ENCODE data around the gene SH3BP1. TPM values are rescaled to one million over a fixed set of nuclear protein-coding genes. Genes with fewer than 3 reads are reported as not detected.

SH3BP1 gene
- total and polyA plus RNA-seq, 2 of the 13 experiments (the other 11 are each of a cell fraction or from before 2014, with no cell fraction given) = 8.4 to 18.5 TPM

DNA sequence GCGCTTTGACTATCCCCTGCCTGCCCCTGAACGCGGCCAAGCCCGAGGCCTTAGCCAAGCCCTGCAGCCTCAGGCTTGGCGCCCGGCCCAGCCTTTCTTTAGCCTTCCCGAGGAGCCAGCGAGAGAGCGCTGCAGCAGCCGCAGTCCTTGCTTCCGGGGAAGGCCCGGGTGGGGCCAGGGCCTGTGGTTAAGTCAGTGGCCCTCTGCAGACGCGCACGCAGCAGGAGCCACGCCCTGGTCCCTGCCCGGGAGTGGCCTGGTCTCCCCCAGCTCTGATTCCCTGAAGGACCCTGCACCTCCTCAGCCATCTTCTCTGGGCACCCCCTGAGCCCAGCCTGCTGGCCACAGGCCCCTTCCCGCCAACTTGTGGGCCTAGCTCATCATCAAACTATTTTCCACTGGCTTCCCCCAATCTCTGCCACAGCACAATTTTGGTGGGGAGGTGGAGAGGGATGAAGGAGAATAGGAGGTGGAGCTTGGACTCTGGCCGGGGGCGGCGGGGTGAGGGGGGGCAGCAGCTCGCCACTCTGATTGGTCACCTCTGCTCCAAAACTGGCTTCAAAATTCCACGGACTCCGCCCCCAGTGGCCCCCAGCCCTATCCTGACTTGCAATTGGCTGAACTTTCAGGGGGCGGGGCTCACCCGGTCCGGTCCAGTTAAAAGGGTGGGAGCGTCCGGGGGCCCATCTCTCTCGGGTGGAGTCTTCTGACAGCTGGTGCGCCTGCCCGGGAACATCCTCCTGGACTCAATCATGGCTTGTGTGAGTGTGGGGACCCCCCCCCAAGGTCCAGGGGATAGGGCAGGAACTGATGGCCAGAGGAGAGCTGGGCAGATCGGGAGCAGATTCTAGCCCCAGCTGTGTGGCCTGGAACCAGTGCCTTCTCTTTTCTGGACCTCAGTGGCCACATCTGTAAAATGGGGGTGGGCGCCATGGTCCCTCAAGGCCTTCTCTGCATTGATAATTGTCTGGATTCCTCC, 35.8 kb downstream of the SH3BP1 start, which contains the start of gene LGALS1 (continued):
- TF ChIP-seq ZNF501 (CRISPR knock-in tag; IDR thresholded peaks at IDR 0.05) = peak; percentile 50; the same call in 1 of the 2 replicates
- TF ChIP-seq, protein P1, sequence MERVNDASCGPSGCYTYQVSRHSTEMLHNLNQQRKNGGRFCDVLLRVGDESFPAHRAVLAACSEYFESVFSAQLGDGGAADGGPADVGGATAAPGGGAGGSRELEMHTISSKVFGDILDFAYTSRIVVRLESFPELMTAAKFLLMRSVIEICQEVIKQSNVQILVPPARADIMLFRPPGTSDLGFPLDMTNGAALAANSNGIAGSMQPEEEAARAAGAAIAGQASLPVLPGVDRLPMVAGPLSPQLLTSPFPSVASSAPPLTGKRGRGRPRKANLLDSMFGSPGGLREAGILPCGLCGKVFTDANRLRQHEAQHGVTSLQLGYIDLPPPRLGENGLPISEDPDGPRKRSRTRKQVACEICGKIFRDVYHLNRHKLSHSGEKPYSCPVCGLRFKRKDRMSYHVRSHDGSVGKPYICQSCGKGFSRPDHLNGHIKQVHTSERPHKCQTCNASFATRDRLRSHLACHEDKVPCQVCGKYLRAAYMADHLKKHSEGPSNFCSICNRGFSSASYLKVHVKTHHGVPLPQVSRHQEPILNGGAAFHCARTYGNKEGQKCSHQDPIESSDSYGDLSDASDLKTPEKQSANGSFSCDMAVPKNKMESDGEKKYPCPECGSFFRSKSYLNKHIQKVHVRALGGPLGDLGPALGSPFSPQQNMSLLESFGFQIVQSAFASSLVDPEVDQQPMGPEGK (CRISPR knock-in tag; IDR thresholded peaks at IDR 0.05) = peak; percentile 96
- TF ChIP-seq, protein P2, sequence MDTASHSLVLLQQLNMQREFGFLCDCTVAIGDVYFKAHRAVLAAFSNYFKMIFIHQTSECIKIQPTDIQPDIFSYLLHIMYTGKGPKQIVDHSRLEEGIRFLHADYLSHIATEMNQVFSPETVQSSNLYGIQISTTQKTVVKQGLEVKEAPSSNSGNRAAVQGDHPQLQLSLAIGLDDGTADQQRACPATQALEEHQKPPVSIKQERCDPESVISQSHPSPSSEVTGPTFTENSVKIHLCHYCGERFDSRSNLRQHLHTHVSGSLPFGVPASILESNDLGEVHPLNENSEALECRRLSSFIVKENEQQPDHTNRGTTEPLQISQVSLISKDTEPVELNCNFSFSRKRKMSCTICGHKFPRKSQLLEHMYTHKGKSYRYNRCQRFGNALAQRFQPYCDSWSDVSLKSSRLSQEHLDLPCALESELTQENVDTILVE (CRISPR knock-in tag; IDR thresholded peaks at IDR 0.05) = 0 out of 2 replicates have a peak, but pooled peaks have one; percentile 17
- peak; percentile 94 for TF ChIP-seq LCORL (IDR thresholded peaks at IDR 0.05)
- TF ChIP-seq LCORL (CRISPR knock-in tag; IDR thresholded peaks at IDR 0.05) = peak; percentile 50; the same call in 1 of the 2 replicates
- peak; percentile 41; the same call in 1 of the 2 replicates for TF ChIP-seq KLF12 (CRISPR knock-in tag; IDR thresholded peaks at IDR 0.05; ENCODE audit: borderline replicate concordance)
- TF ChIP-seq ZNF598 (CRISPR knock-in tag; IDR thresholded peaks at IDR 0.05; ENCODE audit: borderline replicate concordance) = no peak
- TF ChIP-seq NFATC3 (CRISPR knock-in tag; IDR thresholded peaks at IDR 0.05) = 0 out of 2 replicates have a peak, but pooled peaks have one; percentile 67
- no peak for TF ChIP-seq SOX6 (IDR thresholded peaks at IDR 0.05)
- TF ChIP-seq SOX6 (CRISPR knock-in tag; IDR thresholded peaks at IDR 0.05) = 0 out of 2 replicates have a peak, but pooled peaks have one; percentile 32
- TF ChIP-seq TBX2 (CRISPR knock-in tag; IDR thresholded peaks at IDR 0.05; ENCODE audit: borderline replicate concordance) = peak; percentile 66
- peak; percentile 81 for TF ChIP-seq GABPB1 (CRISPR knock-in tag; IDR thresholded peaks at IDR 0.05)
- TF ChIP-seq DPF2 (CRISPR knock-in tag; IDR thresholded peaks at IDR 0.05; ENCODE audit: borderline replicate concordance, low read depth) = 0 out of 2 replicates have a peak, but pooled peaks have one; percentile 27
- TF ChIP-seq RXRA (CRISPR knock-in tag; IDR thresholded peaks at IDR 0.05) = peak; percentile 35; the same call in 1 of the 2 replicates
- TF ChIP-seq, protein P3, sequence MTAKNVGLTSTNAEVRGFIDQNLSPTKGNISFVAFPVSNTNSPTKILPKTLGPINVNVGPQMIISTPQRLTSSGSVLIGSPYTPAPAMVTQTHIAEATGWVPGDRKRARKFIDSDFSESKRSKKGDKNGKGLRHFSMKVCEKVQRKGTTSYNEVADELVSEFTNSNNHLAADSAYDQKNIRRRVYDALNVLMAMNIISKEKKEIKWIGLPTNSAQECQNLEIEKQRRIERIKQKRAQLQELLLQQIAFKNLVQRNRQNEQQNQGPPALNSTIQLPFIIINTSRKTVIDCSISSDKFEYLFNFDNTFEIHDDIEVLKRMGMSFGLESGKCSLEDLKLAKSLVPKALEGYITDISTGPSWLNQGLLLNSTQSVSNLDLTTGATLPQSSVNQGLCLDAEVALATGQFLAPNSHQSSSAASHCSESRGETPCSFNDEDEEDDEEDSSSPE (CRISPR knock-in tag; IDR thresholded peaks at IDR 0.05) = peak; percentile 28
- no peak for TF ChIP-seq RARG (CRISPR knock-in tag; IDR thresholded peaks at IDR 0.05; ENCODE audit: low read depth)
- TF ChIP-seq ZNF891 (CRISPR knock-in tag; IDR thresholded peaks at IDR 0.05) = no peak
- TF ChIP-seq TEAD3 (CRISPR knock-in tag; optimal IDR thresholded peaks at IDR 0.05; ENCODE audit: borderline replicate concordance) = peak; percentile 79
- TF ChIP-seq KAT8 (CRISPR knock-in tag; IDR thresholded peaks at IDR 0.05) = peak; percentile 34; the same call in 1 of the 2 replicates
- no peak for TF ChIP-seq ZSCAN29 (CRISPR knock-in tag; conservative IDR thresholded peaks at IDR 0.05)
- TF ChIP-seq PTBP1 (IDR thresholded peaks at IDR 0.05; ENCODE audit: low read depth, low read length, poor library complexity, severe bottlenecking) = no peak
- TF ChIP-seq ZNF713 (CRISPR knock-in tag; IDR thresholded peaks at IDR 0.05) = no peak

All from HepG2 (cell line).